ENCODE data around the gene ORAI2.

DNA sequence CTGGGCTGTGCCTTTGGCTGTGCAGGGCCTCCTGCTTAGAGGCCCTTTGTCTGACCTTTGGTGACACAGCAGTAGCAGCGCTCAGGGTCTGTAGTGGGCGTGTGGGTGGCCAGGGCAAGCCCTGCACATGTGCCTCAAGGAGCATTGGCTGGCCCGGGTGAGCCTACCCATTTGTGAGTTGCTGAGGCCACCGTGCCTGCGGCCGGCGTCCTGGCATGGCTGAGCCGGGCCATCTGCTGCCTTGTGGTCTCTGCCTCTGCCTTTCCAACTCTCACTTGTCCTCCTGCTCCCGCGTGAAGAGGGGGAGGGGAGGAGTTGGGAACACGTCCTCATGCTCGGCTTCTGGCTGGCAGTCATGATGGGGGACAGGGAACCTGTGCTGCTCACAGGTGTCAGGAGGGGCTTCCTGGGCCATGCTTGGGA is 9.2 kb upstream of the ORAI2 start:
- TF ChIP-seq, protein P1, sequence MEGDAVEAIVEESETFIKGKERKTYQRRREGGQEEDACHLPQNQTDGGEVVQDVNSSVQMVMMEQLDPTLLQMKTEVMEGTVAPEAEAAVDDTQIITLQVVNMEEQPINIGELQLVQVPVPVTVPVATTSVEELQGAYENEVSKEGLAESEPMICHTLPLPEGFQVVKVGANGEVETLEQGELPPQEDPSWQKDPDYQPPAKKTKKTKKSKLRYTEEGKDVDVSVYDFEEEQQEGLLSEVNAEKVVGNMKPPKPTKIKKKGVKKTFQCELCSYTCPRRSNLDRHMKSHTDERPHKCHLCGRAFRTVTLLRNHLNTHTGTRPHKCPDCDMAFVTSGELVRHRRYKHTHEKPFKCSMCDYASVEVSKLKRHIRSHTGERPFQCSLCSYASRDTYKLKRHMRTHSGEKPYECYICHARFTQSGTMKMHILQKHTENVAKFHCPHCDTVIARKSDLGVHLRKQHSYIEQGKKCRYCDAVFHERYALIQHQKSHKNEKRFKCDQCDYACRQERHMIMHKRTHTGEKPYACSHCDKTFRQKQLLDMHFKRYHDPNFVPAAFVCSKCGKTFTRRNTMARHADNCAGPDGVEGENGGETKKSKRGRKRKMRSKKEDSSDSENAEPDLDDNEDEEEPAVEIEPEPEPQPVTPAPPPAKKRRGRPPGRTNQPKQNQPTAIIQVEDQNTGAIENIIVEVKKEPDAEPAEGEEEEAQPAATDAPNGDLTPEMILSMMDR (IDR thresholded peaks at IDR 0.05; ENCODE audit: low read length): no peak
- TF ChIP-seq EZH2 (IDR thresholded peaks at IDR 0.05; ENCODE audit: borderline replicate concordance, low read length): no peak

Data from OCI-LY1 (cell line).